SH-SY5Y (cell line): ENCODE data around the gene SYMPK.

ENCODE experiments used
- GATA2 ChIP-seq: IDR thresholded peaks from 2 replicates; pipeline ENCODE4 v1.6.1; 2011; ENCODE audit warnings: mild to moderate bottlenecking, low read depth, low read length
- GATA3 ChIP-seq: IDR thresholded peaks from 2 replicates; pipeline ENCODE4 v1.6.1; 2011; ENCODE audit warnings: low read depth, mild to moderate bottlenecking, low read length, moderate library complexity

SYMPK gene

GRCh38 chr19:45767881-45768654 is 94.9 kb downstream of the SYMPK start:
- TF ChIP-seq GATA3 (no peak), GATA2 (no peak)

GRCh38 chr19:45767410-45767880 is 95.5 kb downstream of the SYMPK start:
- TF ChIP-seq GATA2: no peak
- TF ChIP-seq GATA3: no peak

DNA sequence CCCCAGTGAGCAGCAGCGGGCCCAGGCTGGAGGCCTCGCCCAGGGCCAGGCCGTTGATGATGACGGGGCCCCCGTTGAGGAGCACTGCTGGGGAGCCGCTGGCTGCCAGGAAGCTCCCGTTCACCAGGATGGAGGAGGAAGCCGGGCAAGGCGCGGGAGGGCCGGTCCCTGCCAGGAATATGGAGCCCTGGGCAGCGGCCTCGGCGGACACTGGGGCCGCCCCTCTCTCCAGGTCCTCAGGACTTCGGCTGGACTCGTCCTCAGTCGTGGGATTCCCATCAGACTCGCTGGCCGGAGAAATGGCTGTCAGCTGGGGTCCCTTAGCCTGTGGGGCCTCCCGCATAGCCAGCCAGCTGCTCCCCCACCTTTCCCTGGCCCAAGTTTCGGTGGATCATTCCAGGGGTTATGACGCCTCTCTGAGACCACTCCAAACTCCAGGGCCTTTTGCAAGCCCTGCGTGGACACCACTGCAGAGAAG is 96.0 kb downstream of the SYMPK start:
- no peak for TF ChIP-seq GATA3
- no peak for TF ChIP-seq GATA2

DNA sequence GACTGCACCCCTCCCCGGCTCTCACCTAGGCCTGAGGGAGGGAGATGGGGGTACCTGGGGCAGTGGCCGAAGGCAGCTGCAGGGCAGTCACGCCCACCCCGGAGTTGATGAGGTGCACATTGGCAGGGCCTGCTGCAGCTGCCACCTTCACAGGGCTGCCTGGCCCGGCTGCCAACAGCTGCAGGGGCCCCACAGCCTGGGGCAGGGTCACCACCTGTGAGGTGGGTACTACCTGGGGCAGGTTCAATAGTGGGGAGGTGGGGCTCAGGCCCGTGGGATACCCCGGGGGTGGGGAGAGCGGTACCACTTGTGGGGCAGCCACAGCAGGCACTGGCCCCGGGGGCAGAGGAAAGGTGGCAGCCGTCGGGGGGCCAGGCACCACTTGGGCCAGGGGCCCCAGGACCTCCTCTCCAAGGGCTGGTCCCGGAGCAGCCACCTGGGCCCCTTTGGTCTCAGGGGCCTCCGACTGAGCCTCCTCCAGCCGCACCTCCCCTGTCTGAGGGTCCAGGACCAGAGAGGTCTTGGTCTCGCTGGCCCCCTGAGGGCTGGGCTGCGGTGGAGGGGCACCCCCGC is 96.6 kb downstream of the SYMPK start:
- TF ChIP-seq GATA3 (no peak), GATA2 (no peak)

DNA sequence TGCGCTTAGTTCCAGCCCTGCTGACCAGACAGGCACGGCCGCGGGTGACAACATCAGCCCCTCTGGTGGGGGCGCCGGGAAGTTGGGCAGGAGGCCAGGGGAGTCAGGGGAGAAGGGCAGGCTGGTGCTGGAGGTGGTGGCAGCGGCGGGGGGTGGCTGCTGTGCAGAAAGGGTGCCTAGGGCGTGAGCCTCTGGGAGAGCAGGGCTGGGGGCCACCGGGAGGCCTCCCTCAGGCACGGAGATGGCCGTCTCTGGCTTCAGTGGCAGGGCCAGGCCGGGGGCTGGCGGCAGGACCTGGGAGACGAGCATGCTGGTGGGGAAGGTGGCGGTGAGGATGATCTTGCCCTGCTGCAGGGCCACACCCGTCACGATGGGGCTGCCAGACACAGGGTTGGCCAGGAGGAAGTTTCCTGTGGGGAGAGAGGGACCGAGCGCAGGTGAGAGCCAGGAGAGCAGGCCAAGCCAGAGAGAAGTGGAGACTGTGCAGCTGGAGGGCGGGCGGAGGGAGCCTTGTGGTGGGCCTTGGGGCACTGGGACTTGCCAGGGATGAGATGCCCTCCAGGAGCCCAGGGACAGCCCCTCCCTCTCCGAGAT is 97.1 kb downstream of the SYMPK start:
- TF ChIP-seq GATA2: no peak
- TF ChIP-seq GATA3: no peak
